VCaP (cell line): ENCODE results near the gene IMMT.

Experiments
- H3K27ac ChIP-seq: fragments of 450-650 bp; 2 replicates; pipeline ENCODE4 v1.5.1; 2017
- TF ChIP-seq, protein P1 (sequence below): fragments of 450-650 bp; conservative IDR thresholded peaks from 2 replicates; pipeline ENCODE4 v1.5.1; 2017; ENCODE audit warnings: mild to moderate bottlenecking, moderate library complexity

The IMMT gene

DNA sequence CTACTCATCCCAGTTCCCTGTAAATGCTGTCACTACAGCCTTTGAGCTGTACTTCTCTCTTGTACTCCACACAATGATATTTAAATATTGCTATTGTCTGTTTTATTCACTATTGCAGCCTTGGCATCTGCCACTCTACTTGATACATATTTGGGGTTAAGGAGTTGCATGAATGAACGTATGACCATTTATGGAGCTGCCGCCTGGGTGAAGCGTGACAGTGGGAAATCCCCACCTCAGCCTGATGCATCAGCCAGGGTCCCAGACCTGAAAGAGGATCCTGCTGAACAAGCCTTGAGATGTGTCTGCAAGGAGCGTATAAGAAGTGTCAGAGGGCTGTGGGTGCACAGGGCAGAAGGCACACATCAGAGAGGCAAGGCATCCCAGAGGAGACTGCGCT, 43.1 kb upstream of the IMMT start:
- no peak overlapping the region for H3K27ac ChIP-seq
- TF ChIP-seq, protein P1, sequence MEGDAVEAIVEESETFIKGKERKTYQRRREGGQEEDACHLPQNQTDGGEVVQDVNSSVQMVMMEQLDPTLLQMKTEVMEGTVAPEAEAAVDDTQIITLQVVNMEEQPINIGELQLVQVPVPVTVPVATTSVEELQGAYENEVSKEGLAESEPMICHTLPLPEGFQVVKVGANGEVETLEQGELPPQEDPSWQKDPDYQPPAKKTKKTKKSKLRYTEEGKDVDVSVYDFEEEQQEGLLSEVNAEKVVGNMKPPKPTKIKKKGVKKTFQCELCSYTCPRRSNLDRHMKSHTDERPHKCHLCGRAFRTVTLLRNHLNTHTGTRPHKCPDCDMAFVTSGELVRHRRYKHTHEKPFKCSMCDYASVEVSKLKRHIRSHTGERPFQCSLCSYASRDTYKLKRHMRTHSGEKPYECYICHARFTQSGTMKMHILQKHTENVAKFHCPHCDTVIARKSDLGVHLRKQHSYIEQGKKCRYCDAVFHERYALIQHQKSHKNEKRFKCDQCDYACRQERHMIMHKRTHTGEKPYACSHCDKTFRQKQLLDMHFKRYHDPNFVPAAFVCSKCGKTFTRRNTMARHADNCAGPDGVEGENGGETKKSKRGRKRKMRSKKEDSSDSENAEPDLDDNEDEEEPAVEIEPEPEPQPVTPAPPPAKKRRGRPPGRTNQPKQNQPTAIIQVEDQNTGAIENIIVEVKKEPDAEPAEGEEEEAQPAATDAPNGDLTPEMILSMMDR = no peak

GRCh38 chr2:86237172-86237571, 41.9 kb upstream of the IMMT start:
- no peak overlapping the region for H3K27ac ChIP-seq
- TF ChIP-seq, protein P1 = no peak

- TF ChIP-seq, protein P1 = no peak
- no peak overlapping the region for H3K27ac ChIP-seq
Observed at GRCh38 chr2:86235196-86235980, 40.1 kb upstream of the IMMT start.

- TF ChIP-seq, protein P1 = no peak
- H3K27ac ChIP-seq = no peak overlapping the region
Observed at GRCh38 chr2:86234563-86235131, 39.4 kb upstream of the IMMT start.

DNA sequence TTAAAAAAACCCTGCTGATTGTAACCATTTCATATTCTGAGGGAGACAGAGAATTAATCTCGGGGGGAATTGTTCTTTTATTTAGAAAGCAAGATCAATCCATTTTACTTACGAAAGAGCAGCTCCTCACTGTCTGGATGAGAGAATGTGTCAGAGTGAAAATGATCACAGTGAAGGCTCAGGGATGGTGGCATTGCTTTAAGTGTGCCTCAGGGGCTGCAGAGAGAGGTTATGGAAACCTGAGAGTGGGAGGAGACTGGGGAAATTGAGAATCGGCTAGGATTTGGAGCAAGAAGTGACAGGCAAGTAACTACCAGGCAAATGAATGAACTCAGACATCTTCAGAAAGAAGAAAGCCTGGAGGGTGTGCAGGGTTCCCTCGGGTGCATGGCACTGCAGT, 38.2 kb upstream of the IMMT start:
- no peak overlapping the region for H3K27ac ChIP-seq
- TF ChIP-seq, protein P1 = no peak

- TF ChIP-seq, protein P1 = no peak
- H3K27ac ChIP-seq = no peak overlapping the region
Observed at GRCh38 chr2:86232910-86233309, 37.6 kb upstream of the IMMT start.

GRCh38 chr2:86232373-86232784, 37.1 kb upstream of the IMMT start:
- TF ChIP-seq, protein P1 = no peak
- no peak overlapping the region for H3K27ac ChIP-seq
